PC-3 (cell line): ENCODE measurements around the gene METTL5. TPM values are rescaled to one million over a fixed set of nuclear protein-coding genes. Genes with fewer than 3 reads are reported as not detected.
A peak's percentile ranks its signal among the peaks of the same experiment; 100 is the strongest.
"Not testable (repeated sequence)": the region's sequence is repeated elsewhere in the genome, so short reads cannot be mapped to it uniquely, and the experiment has no call there.

Experiments used
- ATAC-seq: fragments of 200-7000 bp; cut with Tn5 transposase; 2 replicates; pipeline ENCODE4 v1.9.1; 2020; ENCODE audit warnings: mild to moderate bottlenecking, moderate library complexity
- Bru-seq: library from RNA; stranded (reverse); fragments of 400-500 nt; gene quantifications from one replicate; lab custom pipeline; 2021; lab: Mats Ljungman, UMichigan
- BruChase-seq, 2 experiments: library from RNA; stranded (reverse); fragments of 400-500 nt; gene quantifications; one replicate each; lab custom pipeline; 2021; lab: Mats Ljungman, UMichigan
- BruUV-seq: library from RNA; stranded (reverse); fragments of 400-500 nt; replicated peaks from 2 replicates; lab custom pipeline; 2021; lab: Mats Ljungman, UMichigan
- CTCF ChIA-PET: fragments of 300-600 bp; sonication (Branson Sonifier 250); formaldehyde crosslinking; loops from one replicate; lab custom pipeline; 2022; ENCODE audit warnings: antibody characterized with exemption; lab: Charles Lee
- POLR2A ChIA-PET: fragments of 300-600 bp; sonication (Branson Sonifier 250); formaldehyde crosslinking; loops from one replicate; lab custom pipeline; 2022; ENCODE audit warnings: antibody characterized with exemption; ENCODE audit not compliant: unreplicated experiment; lab: Charles Lee
- DNase-seq: peaks from one replicate; pipeline ENCODE4 v3.0.0-alpha.2; 2015
- H2AFZ ChIP-seq: fragments of 300-600 bp; sonication (generic); 2 replicates; pipeline ENCODE4 v1.6.0; 2016; ENCODE audit warnings: antibody characterized with exemption, low read length
- H3F3A ChIP-seq: fragments of 300-600 bp; sonication (generic); one replicate; pipeline ENCODE4 v1.6.0; 2017; ENCODE audit warnings: antibody characterized with exemption, low read length, control low read depth, mild to moderate bottlenecking; ENCODE audit not compliant: unreplicated experiment
- H3K27ac ChIP-seq: fragments of 300-600 bp; sonication (generic); 2 replicates; pipeline ENCODE4 v1.5.1; 2016; ENCODE audit warnings: mild to moderate bottlenecking, low read length
- H3K27me3 ChIP-seq: fragments of 300-600 bp; sonication (generic); 2 replicates; pipeline ENCODE4 v1.6.1; 2016; ENCODE audit warnings: low read length, mixed read lengths
- H3K36me3 ChIP-seq: fragments of 300-600 bp; sonication (generic); 2 replicates; pipeline ENCODE4 v1.6.1; 2016; ENCODE audit warnings: low read depth, mixed run types, low read length, mixed read lengths
- H3K4me1 ChIP-seq: fragments of 300-600 bp; sonication (generic); 2 replicates; pipeline ENCODE4 v1.5.1; 2016; ENCODE audit warnings: low read length; ENCODE audit not compliant: insufficient read depth
- H3K4me2 ChIP-seq: fragments of 300-600 bp; sonication (generic); 2 replicates; pipeline ENCODE4 v1.6.0; 2016; ENCODE audit warnings: low read length
- H3K4me3 ChIP-seq: fragments of 300-600 bp; sonication (generic); 2 replicates; pipeline ENCODE4 v1.5.1; 2016; ENCODE audit warnings: mild to moderate bottlenecking, low read length, mixed read lengths
- H3K79me2 ChIP-seq: fragments of 300-600 bp; sonication (generic); 2 replicates; pipeline ENCODE4 v1.6.1; 2017; ENCODE audit warnings: low read length, mixed read lengths
- H3K9ac ChIP-seq: fragments of 300-600 bp; sonication (generic); 2 replicates; pipeline ENCODE4 v1.6.0; 2016; ENCODE audit warnings: mild to moderate bottlenecking, low read length
- H3K9me2 ChIP-seq: fragments of 300-600 bp; sonication (generic); replicated peaks from 2 replicates; pipeline ENCODE4 v1.6.1; 2016; ENCODE audit warnings: mixed run types, low read length, mixed read lengths
- H3K9me3 ChIP-seq: fragments of 300-600 bp; sonication (generic); 2 replicates; pipeline ENCODE4 v1.6.1; 2016; ENCODE audit warnings: low read length, mixed read lengths
- H4K20me1 ChIP-seq: fragments of 300-600 bp; sonication (generic); 2 replicates; pipeline ENCODE4 v1.6.1; 2016; ENCODE audit warnings: low read length, mixed read lengths
- EZH2 ChIP-seq: fragments of 300-600 bp; sonication (generic); IDR thresholded peaks from one replicate; pipeline ENCODE4 v1.6.1; 2017; ENCODE audit warnings: antibody characterized with exemption, mild to moderate bottlenecking, low read length; ENCODE audit not compliant: unreplicated experiment
- EZH2phosphoT487 ChIP-seq: fragments of 300-600 bp; sonication (generic); IDR thresholded peaks from 2 replicates; pipeline ENCODE4 v1.6.1; 2018; ENCODE audit warnings: mild to moderate bottlenecking, antibody characterized with exemption, low read length, borderline replicate concordance
- intact Hi-C: fragments of 100-400 bp; cut with micrococcal nuclease; formaldehyde crosslinking; loops from 2 replicates; pipeline ENCODE4 v1.9.0; 2023
- long read RNA-seq: library from polyadenylated mRNA; unstranded; transcript quantifications from one replicate; pipeline ENCODE4 v2.0.0, GENCODE V29; 2021; ENCODE audit not compliant: unreplicated experiment
- total RNA-seq: library from RNA; depleted of rRNA; stranded (reverse); fragments of >200 nt; gene quantifications from 2 replicates; pipeline ENCODE4 v1.2.3, GENCODE V29; 2014; rRNA removed
- TF ChIP-seq, protein P1 (sequence below): fragments of 300-600 bp; sonication (generic); conservative IDR thresholded peaks from 2 replicates; pipeline ENCODE4 v1.5.1; 2017; ENCODE audit warnings: antibody characterized with exemption, low read depth, mild to moderate bottlenecking, low read length

The METTL5 gene
- total RNA-seq: 61.1 and 62.0 TPM in 2 replicates
- Bru-seq, nascent RNA: percentile 79 among the genes with signal in this experiment
- BruChase-seq, experiment 1, labeled RNA remaining after a 6-hour chase: percentile 81 among the genes with signal in this experiment
- percentile 80 among the genes with signal in this experiment for BruChase-seq, experiment 2, labeled RNA remaining after a 2-hour chase
- long read RNA-seq, transcript METTL5-203 (8 exons, 800 nt): minor isoform, 20 of 83 reads
- long read RNA-seq, transcript METTL5-206 (8 exons, 880 nt): major isoform, 26 of 83 reads
- long read RNA-seq, transcript METTL5-201 (7 exons, 1,010 nt): minor isoform, 9 of 83 reads
- long read RNA-seq, partial matches to known transcripts: 17 of 83 reads
- long read RNA-seq, other reads (novel, unspliced or antisense): 9 of 83 reads

DNA sequence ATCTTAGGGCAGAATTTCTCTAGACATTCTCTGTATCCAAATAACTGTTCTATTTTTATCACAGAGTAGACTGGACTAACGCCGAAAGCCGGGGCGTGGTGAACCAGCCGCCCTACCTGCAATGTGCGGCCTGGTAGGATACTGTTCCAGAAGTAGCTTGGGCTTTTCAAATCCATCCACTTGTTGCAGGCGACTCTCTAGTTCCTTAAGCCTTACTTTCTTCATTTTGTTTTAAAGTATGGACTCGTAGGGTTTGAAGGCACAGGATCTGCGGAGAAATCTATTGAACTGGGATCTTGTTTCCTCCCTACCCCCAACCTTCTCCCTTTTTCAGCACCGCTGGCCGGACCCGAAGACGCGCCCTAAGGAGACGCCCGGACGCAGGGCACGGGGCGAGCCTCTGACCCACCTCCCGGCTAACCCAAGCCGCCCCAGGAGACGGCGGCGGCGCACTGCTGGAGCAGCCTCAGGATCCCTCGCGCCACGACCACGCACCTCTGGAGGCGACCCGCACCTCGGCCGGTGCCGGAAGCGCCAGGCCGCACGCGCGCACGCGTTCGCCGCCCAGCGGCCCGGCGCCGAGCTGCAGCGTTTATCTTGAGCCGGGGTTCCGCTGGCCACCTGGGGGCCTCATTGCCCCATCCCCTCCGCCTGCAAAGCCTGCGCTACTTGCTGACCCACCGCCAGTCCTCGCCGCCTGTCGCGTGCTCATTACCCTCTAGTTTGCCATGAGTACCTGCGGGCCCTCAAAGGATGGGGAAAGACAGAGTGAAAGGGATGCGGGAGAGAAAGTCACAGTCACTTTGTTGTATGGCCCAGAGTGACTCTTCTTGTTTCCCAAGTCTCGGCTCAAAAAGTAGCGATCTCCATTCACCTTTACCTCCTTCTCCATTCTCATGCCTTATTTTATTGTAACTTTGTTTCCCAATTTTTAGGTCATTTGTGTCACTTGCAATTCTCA is at the start of gene METTL5:
METTL5 (minus strand) TSS at position 533 of the 961 bp plus-strand sequence; CDS start at position 225, 308 bp downstream.
- ChIA-PET CTCF (interaction anchor here (0.6 to 1.4 kb wide), 4 partner anchors 35 to 303 kb away, joined by 3 to 6 read pairs (median 4); no protein-coding TSS in a partner anchor), POLR2A (no interaction called here)
- peak within 1 kb of the TSS; percentile 86 for H3K9ac ChIP-seq
- no peaks in the 10 kb centered on the region for H3K27me3 ChIP-seq
- H3K79me2 ChIP-seq: peaks cover 62% of the 10 kb centered on the region
- no peaks in the 10 kb centered on the region for H3K9me3 ChIP-seq
- peak within 1 kb of the TSS; percentile 86 for H3K4me2 ChIP-seq
- no peaks in the 10 kb centered on the region for H3K9me2 ChIP-seq
- no peaks in the 10 kb centered on the region for H3K36me3 ChIP-seq
- intact Hi-C loops: loop anchor here (1.0 to 2.0 kb wide), 2 partner anchors 53 to 104 kb away; no protein-coding TSS in a partner anchor
- peak within 1 kb of the TSS; percentile 78 for H3K4me3 ChIP-seq
- peaks cover 8% of the 10 kb centered on the region for H3F3A ChIP-seq
- peaks cover 13% of the 10 kb centered on the region for H4K20me1 ChIP-seq
- H2AFZ ChIP-seq: peak within 1 kb of the TSS; percentile 94
- BruUV-seq: TSS peak; percentile 62
- peak within 1 kb of the TSS; percentile 54 for H3K27ac ChIP-seq
- DNase-seq: peak; percentile 86
- TF ChIP-seq, protein P1, sequence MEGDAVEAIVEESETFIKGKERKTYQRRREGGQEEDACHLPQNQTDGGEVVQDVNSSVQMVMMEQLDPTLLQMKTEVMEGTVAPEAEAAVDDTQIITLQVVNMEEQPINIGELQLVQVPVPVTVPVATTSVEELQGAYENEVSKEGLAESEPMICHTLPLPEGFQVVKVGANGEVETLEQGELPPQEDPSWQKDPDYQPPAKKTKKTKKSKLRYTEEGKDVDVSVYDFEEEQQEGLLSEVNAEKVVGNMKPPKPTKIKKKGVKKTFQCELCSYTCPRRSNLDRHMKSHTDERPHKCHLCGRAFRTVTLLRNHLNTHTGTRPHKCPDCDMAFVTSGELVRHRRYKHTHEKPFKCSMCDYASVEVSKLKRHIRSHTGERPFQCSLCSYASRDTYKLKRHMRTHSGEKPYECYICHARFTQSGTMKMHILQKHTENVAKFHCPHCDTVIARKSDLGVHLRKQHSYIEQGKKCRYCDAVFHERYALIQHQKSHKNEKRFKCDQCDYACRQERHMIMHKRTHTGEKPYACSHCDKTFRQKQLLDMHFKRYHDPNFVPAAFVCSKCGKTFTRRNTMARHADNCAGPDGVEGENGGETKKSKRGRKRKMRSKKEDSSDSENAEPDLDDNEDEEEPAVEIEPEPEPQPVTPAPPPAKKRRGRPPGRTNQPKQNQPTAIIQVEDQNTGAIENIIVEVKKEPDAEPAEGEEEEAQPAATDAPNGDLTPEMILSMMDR: peak; percentile 98
- no peak for TF ChIP-seq EZH2phosphoT487
- ATAC-seq: peak; percentile 50
- H3K4me1 ChIP-seq: peaks cover 43% of the 10 kb centered on the region

DNA sequence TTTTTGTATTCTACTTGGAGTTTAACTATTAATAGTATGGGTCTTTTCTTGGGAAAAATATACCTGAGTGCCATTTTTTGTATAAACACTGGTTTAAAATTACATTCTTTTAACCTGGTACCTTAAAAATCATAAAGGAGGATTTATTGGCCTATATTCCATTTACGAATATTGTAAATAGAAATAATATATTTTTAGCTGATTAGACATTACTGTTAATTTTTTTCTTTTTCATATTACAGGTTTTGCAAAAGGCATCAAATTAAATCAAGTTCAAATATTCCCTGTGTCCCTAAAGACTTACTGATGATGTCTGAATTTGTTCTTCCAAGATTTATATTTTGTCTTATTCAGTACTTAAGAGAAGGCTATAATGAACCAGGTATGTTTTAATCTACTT is 47.3 kb upstream of the METTL5 start:
- no peaks in the 10 kb centered on the region for H4K20me1 ChIP-seq
- H3K9me2 ChIP-seq: no peaks in the 10 kb centered on the region
- POLR2A ChIA-PET: no interaction called here
- intact Hi-C loops: no loop called here
- no peak overlapping the region for H3K27ac ChIP-seq
- H3K4me1 ChIP-seq: no peaks in the 10 kb centered on the region
- H3K4me2 ChIP-seq: no peak overlapping the region
- no peak overlapping the region for H2AFZ ChIP-seq
- H3F3A ChIP-seq: no peaks in the 10 kb centered on the region
- no peak overlapping the region for H3K9ac ChIP-seq
- H3K9me3 ChIP-seq: no peaks in the 10 kb centered on the region
- CTCF ChIA-PET: no interaction called here
- peaks cover 4% of the 10 kb centered on the region; the same call in 1 of the 2 replicates for H3K36me3 ChIP-seq
- peaks cover 46% of the 10 kb centered on the region for H3K79me2 ChIP-seq
- TF ChIP-seq, protein P1: no peak
- TF ChIP-seq EZH2: no peak
- TF ChIP-seq EZH2phosphoT487: no peak
- no peak for ATAC-seq
- H3K4me3 ChIP-seq: no peak overlapping the region
- no peaks in the 10 kb centered on the region for H3K27me3 ChIP-seq
- DNase-seq: no peak
- no TSS peak for BruUV-seq

- H2AFZ ChIP-seq, DNase-seq, H3K9ac ChIP-seq, H3F3A ChIP-seq, ATAC-seq, H3K36me3 ChIP-seq, H3K4me1 ChIP-seq, CTCF ChIA-PET, H3K4me2 ChIP-seq, H3K4me3 ChIP-seq, POLR2A ChIA-PET, H3K9me2 ChIP-seq, H3K27me3 ChIP-seq, BruUV-seq, H3K27ac ChIP-seq, H3K9me3 ChIP-seq, H4K20me1 ChIP-seq, intact Hi-C loops: not testable (repeated sequence)
- peaks cover 52% of the 10 kb centered on the region for H3K79me2 ChIP-seq
Observed at GRCh38 chr2:169871369-169871768, 46.7 kb upstream of the METTL5 start.
